ENCODE results near the gene HYAL1. TPM values are rescaled to one million over a fixed set of nuclear protein-coding genes. Genes with fewer than 3 reads are reported as not detected.
A peak's percentile ranks its signal among the peaks of the same experiment; 100 is the strongest.

Gene HYAL1
- total and polyA plus RNA-seq, 9 donors: 1.8 to 9.3 (median 3.5) TPM

- 83 to 88% (median 86%) methylated on average over 10 of the region's 10 CpGs for WGBS, 3 donors
- no peak for DNase-seq
- no peaks in the 10 kb centered on the region for H3K36me3 ChIP-seq
- no peak overlapping the region for H3K4me3 ChIP-seq
- no peak for TF ChIP-seq EP300 (IDR thresholded peaks at IDR 0.05)
- no peak for TF ChIP-seq CTCF (IDR thresholded peaks at IDR 0.05)
- TF ChIP-seq POLR2A (IDR thresholded peaks at IDR 0.05): no peak
- H3K27me3 ChIP-seq: no peaks in the 10 kb centered on the region
- H3K9me3 ChIP-seq: no peaks in the 10 kb centered on the region
- H3K27ac ChIP-seq: no peak overlapping the region
- H3K4me1 ChIP-seq (ENCODE audit: insufficient read depth): peaks cover 8% of the 10 kb centered on the region
- intact Hi-C loops (cut with DNase I): no loop called here
These were observed 27.0 kb upstream of the HYAL1 start for GRCh38 chr3:50330330-50330729.

GRCh38 chr3:50327943-50328691, 24.7 kb upstream of the HYAL1 start, which contains the start of gene TUSC2:
TSS of gene TUSC2 (minus strand) at chr3:50328223. CDS start at chr3:50328099, 124 bp downstream.
- Histone ChIP-seq H3K36me3 (no peaks in the 10 kb centered on the region), H3K9me3 (no peaks in the 10 kb centered on the region), H3K4me3 (peak within 1 kb of the TSS; percentile 84), H3K27me3 (no peaks in the 10 kb centered on the region), H3K27ac (peak within 1 kb of the TSS; percentile 34 to 60), H3K4me1 (ENCODE audit: insufficient read depth) (peaks cover 6% of the 10 kb centered on the region)
- peak; percentile 95 to 98 (median 97) for DNase-seq
- TF ChIP-seq POLR2A (IDR thresholded peaks at IDR 0.05) (peak; percentile 66), EP300 (IDR thresholded peaks at IDR 0.05) (no peak)
- 1 to 2% (median 1%) methylated on average over 43 to 55 of the region's 55 CpGs for WGBS, 3 donors
- intact Hi-C loops (cut with DNase I): loop anchor here in 1 of 4 donors (10.0 kb wide), 1 partner anchor 63 kb away; the partner anchor contains the start of gene SEMA3B

- 58 to 65% (median 65%) methylated on average over 4 of the region's 4 CpGs for whole genome bisulfite sequencing, 3 donors
- DNase-seq: peak in 1 of 5 donors; percentile 28
- TF ChIP-seq CTCF (IDR thresholded peaks at IDR 0.05) (no peak), POLR2A (IDR thresholded peaks at IDR 0.05) (no peak), EP300 (IDR thresholded peaks at IDR 0.05) (no peak)
- intact Hi-C loops (cut with DNase I): loop anchor here in 1 of 4 donors (10.0 kb wide), 1 partner anchor 62 kb away; the partner anchor contains the start of gene SEMA3B
- Histone ChIP-seq H3K4me1 (ENCODE audit: insufficient read depth) (peaks cover 9% of the 10 kb centered on the region), H3K9me3 (no peaks in the 10 kb centered on the region), H3K27ac (peak overlapping the region in 1 of 2 donors; percentile 34), H3K27me3 (no peaks in the 10 kb centered on the region), H3K36me3 (no peaks in the 10 kb centered on the region), H3K4me3 (peak overlapping the region; percentile 84)
These were observed 23.8 kb upstream of the HYAL1 start for GRCh38 chr3:50327129-50327528.

GRCh38 chr3:50326182-50326541, 22.8 kb upstream of the HYAL1 start:
- H3K4me1 ChIP-seq (ENCODE audit: insufficient read depth): peaks cover 9% of the 10 kb centered on the region
- TF ChIP-seq POLR2A (IDR thresholded peaks at IDR 0.05) (no peak), EP300 (IDR thresholded peaks at IDR 0.05) (no peak), CTCF (IDR thresholded peaks at IDR 0.05) (no peak)

More at GRCh38 chr3:50326182-50326541, 22.8 kb upstream of the HYAL1 start:
- Histone ChIP-seq H3K27ac (no peak overlapping the region), H3K9me3 (no peaks in the 10 kb centered on the region), H3K27me3 (no peaks in the 10 kb centered on the region), H3K36me3 (no peaks in the 10 kb centered on the region), H3K4me3 (no peak overlapping the region)
- no peak for DNase-seq
- intact Hi-C loops (cut with DNase I): loop anchor here in 1 of 4 donors (10.0 kb wide), 1 partner anchor 61 kb away; the partner anchor contains the start of gene SEMA3B
- 84 to 88% (median 86%) methylated on average over 8 of the region's 8 CpGs for WGBS, 3 donors
